Adrenal gland (tissue), 19 donors: Measurements from ENCODE around the gene RPE65. TPM values are rescaled to one million over a fixed set of nuclear protein-coding genes. Genes with fewer than 3 reads are reported as not detected.

ENCODE experiments used
- DNase-seq, 7 donors: peaks; one replicate each; pipeline ENCODE4 v3.0.0-alpha.2; 2019 to 2020
- H3K27ac ChIP-seq, 5 donors: fragments of 200-600 bp; sonication (generic) in 4 of 5; 1 replicate in 3 of 5; 2 replicates in 2 of 5; pipeline versions ENCODE4 v1.5.1 to v1.8.0; 2016 to 2020; ENCODE audit warnings: mild to moderate bottlenecking in 1 of 5
- H3K27me3 ChIP-seq: fragments of 200-600 bp; 2 replicates; pipeline ENCODE4 v1.8.0; 2021
- H3K36me3 ChIP-seq, 2 donors: fragments of 200-600 bp; replicated peaks in 1 of 2; 1 replicate in 1 of 2; 2 replicates in 1 of 2; pipeline versions ENCODE4 v1.5.1 to v1.8.0; 2018 to 2022
- H3K4me1 ChIP-seq, 2 donors: fragments of 200-600 bp; replicated peaks in 1 of 2; 1 replicate in 1 of 2; 2 replicates in 1 of 2; pipeline versions ENCODE4 v1.5.1 to v1.8.0; 2018 to 2021
- H3K4me3 ChIP-seq, 4 donors: fragments of 200-600 bp; sonication (generic) in 3 of 4; one replicate each; pipeline ENCODE4 v1.5.1; 2016 to 2018
- H3K9me3 ChIP-seq, 3 donors: fragments of 200-600 bp; sonication (generic) in 1 of 3; replicated peaks in 1 of 3; 1 replicate in 2 of 3; 2 replicates in 1 of 3; pipeline versions ENCODE4 v1.5.1 to v1.8.0; 2016 to 2021
- POLR2A ChIP-seq, 2 donors: fragments of 450-650 bp; IDR thresholded peaks; one replicate each; pipeline ENCODE4 v1.6.1; 2017; ENCODE audit warnings: antibody characterized with exemption in 2 of 2, mild to moderate bottlenecking in 2 of 2, moderate library complexity in 1 of 2
- WGBS, 4 donors: extraction: QIAGEN DNeasy Blood & Tissue Kit in 2 of 4; methylation state at CpG; one replicate each; pipeline versions ENCODE4 v1.1.5 to v1.1.7; 2013 to 2017; 5-methylcytosine and 5-hydroxymethylcytosine counted together
- intact Hi-C, 2 donors: fragments of 100-400 bp; cut with DNase I; formaldehyde crosslinking; loops; one replicate each; pipeline versions ENCODE4 v1.14.1 to v1.15.0; 2022 to 2023
- long read RNA-seq, 10 donors: library from polyadenylated mRNA in 3 of 10; unstranded in 2 of 10; stranded (forward) in 1 of 10; transcript quantifications; one replicate each; pipeline ENCODE4 v2.0.0 and lab custom pipeline, GENCODE V29; 2021 to 2026
- polyA plus RNA-seq, 3 donors: library from polyadenylated mRNA; stranded (reverse); fragments of 200-250 nt in 2 of 3; fragments of 350-450 nt in 1 of 3; fragmentation: Illumina TruSeq in 1 of 3; extraction: RNeasy Lipid Tissue Mini Kit (QIAGEN cat#74804) in 1 of 3; gene quantifications; one replicate each; pipeline ENCODE4 v1.2.3, GENCODE V29; 2013 to 2014
- total RNA-seq, 9 donors: library from RNA; depleted of rRNA in 4 of 9; stranded (reverse); fragments of >200 nt in 4 of 9; fragments of 120-200 nt in 1 of 9; fragmentation: NEBNext Ultra II Directional in 1 of 9; extraction: Animal tissue kit (Norgen Biotek cat#: 25700) in 1 of 9; gene quantifications; one replicate each; pipeline versions ENCODE4 v1.1.0 to v1.2.4, GENCODE V29; 2013 to 2023
- TF ChIP-seq, protein P1 (sequence below), 6 experiments: fragments of 450-650 bp in 4 of 6; fragments of 200-600 bp in 2 of 6; sonication (generic) in 1 of 6; IDR thresholded peaks; 1 replicate in 5 of 6; 2 replicates in 1 of 6; pipeline versions ENCODE4 v1.5.1 to v1.8.0; 2016 to 2021; ENCODE audit warnings: antibody characterized with exemption in 6 of 6, mild to moderate bottlenecking in 2 of 6, moderate library complexity in 1 of 6
- donor health status: healthy with polysubstance abuse.
- donor health status: Bipolar disorder and iron deficiency.
- donor health status: DM: yes; HTN: yes; CAD: no.
- donor health status: DM: no; HTN: no; CAD: no.
- donor health status: DM: no; HTN: no; CAD: no.
- donor health status: DM: yes; HTN: yes; CAD: no.

Gene RPE65
- under 1 TPM in 1 of 9 donors, not detected in 8; 0.06 TPM for total RNA-seq
- not detected for polyA plus RNA-seq
- long read RNA-seq, donor 1, result 0 reads
- long read RNA-seq, donor 2, result 0 reads
- long read RNA-seq, donor 3, result 0 reads
- long read RNA-seq, donor 4, result 0 reads
- long read RNA-seq, donor 5, result 0 reads
- long read RNA-seq, donor 6, result 0 reads
- long read RNA-seq, donor 7, result 0 reads
- long read RNA-seq, donor 8, result 0 reads
- long read RNA-seq, donor 9, result 0 reads
- long read RNA-seq, donor 10, result 0 reads

DNA sequence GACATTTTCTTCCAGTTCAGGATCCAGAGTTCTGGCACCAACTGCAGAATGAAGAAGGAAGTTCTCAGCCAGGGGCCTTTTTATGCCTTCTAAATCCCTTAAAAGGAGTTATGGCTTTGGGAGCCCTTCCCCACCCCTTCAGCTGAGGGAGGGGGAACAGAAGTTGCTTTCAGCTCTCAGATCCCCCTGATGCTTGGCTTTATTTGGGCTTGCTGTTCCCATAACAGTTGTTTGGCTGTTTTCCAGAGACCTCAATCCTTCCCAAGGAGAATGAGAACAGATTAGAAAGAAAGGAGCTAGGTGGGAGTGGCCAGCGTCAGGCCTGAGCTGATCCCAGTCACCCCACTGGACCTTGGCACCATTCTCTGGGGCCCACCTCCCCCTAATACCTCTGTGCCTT is at the start of gene RPE65:
Gene RPE65, minus strand, starts transcription at position 54 of the 400 bp plus-strand sequence. Its CDS starts 49 bp downstream, at position 5.
- WGBS, 4 donors, result 18 to 63% (median 50%) methylated on average over 1 of the region's 1 CpG
- intact Hi-C loops, result loop anchor here in 1 of 2 donors (10.0 kb wide), 1 partner anchor 335 kb away; no protein-coding TSS in a partner anchor
- Histone ChIP-seq H3K4me3 (no peak within 1 kb of the TSS), H3K36me3 (no peaks in the 10 kb centered on the region), H3K27ac (no peak within 1 kb of the TSS), H3K27me3 (no peaks in the 10 kb centered on the region), H3K4me1 (no peaks in the 10 kb centered on the region), H3K9me3 (no peaks in the 10 kb centered on the region)
- TF ChIP-seq, protein P1, sequence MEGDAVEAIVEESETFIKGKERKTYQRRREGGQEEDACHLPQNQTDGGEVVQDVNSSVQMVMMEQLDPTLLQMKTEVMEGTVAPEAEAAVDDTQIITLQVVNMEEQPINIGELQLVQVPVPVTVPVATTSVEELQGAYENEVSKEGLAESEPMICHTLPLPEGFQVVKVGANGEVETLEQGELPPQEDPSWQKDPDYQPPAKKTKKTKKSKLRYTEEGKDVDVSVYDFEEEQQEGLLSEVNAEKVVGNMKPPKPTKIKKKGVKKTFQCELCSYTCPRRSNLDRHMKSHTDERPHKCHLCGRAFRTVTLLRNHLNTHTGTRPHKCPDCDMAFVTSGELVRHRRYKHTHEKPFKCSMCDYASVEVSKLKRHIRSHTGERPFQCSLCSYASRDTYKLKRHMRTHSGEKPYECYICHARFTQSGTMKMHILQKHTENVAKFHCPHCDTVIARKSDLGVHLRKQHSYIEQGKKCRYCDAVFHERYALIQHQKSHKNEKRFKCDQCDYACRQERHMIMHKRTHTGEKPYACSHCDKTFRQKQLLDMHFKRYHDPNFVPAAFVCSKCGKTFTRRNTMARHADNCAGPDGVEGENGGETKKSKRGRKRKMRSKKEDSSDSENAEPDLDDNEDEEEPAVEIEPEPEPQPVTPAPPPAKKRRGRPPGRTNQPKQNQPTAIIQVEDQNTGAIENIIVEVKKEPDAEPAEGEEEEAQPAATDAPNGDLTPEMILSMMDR (IDR thresholded peaks at IDR 0.05), result no peak
- DNase-seq, result no peak

DNA sequence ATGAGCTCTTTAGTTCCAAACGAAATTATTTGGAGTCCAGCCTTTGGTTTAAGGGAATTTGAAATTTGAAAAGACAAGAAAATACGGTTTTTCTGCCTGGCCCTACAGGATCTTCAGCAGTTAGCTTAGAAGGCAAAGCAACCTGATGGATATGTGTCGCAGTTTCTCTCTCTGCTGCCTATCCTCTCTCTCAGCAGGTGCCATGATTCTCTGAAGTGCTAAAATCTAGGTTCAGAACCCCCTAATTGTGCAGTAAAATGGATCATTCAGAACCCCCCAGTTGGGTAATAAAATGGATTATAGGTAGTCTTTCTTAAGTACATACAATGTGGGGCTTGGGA is 47.6 kb upstream of the RPE65 start:
- Histone ChIP-seq H3K27ac (no peak overlapping the region), H3K27me3 (no peaks in the 10 kb centered on the region), H3K4me3 (peak overlapping the region in 2 of 4 donors; percentile 57 to 59), H3K9me3 (no peaks in the 10 kb centered on the region), H3K36me3 (no peaks in the 10 kb centered on the region), H3K4me1 (peaks cover 0 to 9% of the 10 kb centered on the region in 2 donors)
- intact Hi-C loops, result no loop called here
- DNase-seq, result no peak
- no peak for TF ChIP-seq POLR2A (IDR thresholded peaks at IDR 0.05)
- TF ChIP-seq, protein P1 (IDR thresholded peaks at IDR 0.05), result no peak
- WGBS, 4 donors, result 2 to 5% (median 3%) methylated on average over 3 of the region's 3 CpGs

DNA sequence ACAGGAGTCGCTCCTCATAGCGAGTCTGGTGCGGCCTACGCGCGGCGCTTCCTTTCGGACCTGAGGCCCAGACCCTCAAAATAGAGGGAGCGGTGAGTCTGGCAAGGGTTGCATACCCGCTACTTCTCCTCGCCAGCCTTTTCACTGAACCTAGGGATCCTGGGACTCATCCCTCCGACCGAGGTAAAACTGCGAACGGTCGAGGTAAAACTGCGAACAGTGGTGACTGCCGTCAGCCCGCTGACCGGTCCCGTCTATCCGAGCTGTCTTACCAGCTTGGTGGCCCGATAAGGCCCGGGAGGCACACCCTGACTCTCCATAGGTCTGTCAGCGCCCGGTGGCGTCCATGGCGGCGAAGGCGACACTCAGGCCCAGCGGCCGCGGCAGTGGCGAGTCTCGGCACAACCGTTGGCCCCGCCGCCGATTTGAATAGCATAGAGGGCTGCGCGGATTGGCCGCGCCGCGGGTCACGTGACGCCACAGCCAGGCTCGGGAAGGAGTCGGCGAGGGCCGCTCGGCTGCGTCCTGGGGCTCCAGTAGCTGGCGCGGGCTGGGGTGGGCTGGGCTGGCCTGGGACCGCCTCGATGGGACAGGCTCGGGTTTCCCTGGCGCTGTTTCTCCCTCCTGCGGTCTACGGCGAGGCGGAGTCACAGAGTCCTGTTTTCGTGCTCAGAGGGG is 47.1 kb upstream of the RPE65 start, which contains the start of gene DEPDC1:
Gene DEPDC1, minus strand, starts transcription at position 403 of the 678 bp plus-strand sequence. Its CDS starts 83 bp downstream, at position 320.
- intact Hi-C loops, result no loop called here
- no peaks in the 10 kb centered on the region for H3K27me3 ChIP-seq
- H3K4me1 ChIP-seq, result peaks cover 0 to 9% of the 10 kb centered on the region in 2 donors
- peak; percentile 95 to 98 (median 97) for DNase-seq
- H3K27ac ChIP-seq, result no peak within 1 kb of the TSS
- WGBS, 4 donors, result 0 to 2% (median 1%) methylated on average over 4 to 64 of the region's 64 CpGs
- no peaks in the 10 kb centered on the region for H3K9me3 ChIP-seq
- TF ChIP-seq, protein P1 (IDR thresholded peaks at IDR 0.05), result no peak
- no peak for TF ChIP-seq POLR2A (IDR thresholded peaks at IDR 0.05)
- H3K4me3 ChIP-seq, result peak within 1 kb of the TSS in 2 of 4 donors; percentile 57 to 59
- no peaks in the 10 kb centered on the region for H3K36me3 ChIP-seq

DNA sequence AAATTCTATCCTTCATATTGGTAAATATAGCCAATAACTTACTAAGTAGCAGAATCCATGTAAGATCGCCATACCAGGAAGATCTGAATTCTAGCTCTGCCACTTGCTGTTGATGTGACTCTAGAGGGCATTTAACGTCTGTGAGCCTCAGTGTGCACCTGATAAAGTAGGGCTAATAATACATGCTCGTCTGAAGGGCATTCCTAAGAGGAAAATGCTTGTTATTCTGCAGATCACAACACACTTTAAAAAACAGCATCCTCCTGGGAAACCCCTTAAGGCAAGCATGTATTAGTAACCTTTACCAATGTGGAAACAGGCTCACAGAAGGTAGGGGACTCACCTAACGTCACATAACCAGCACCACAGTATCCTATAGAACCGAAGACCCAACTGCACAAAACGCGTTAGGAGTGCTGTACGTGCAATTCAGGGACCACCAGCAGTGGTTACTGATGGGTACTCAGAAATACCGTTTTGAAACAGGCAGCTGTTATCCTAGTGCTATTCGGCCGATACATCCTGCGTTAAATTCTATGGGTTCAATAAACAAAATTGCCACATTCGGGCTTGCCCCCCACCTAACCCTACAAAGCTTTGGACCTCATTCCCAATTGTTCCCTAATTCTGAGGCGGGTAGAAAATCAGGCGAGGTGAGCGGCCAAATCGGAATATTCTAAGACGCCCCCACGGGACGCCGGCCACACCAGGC is 46.4 kb upstream of the RPE65 start:
- Histone ChIP-seq H3K27ac (no peak overlapping the region), H3K4me1 (peaks cover 0 to 9% of the 10 kb centered on the region in 2 donors), H3K36me3 (no peaks in the 10 kb centered on the region), H3K4me3 (peak overlapping the region in 2 of 4 donors; percentile 57 to 59), H3K27me3 (no peaks in the 10 kb centered on the region), H3K9me3 (no peaks in the 10 kb centered on the region)
- no peak for DNase-seq
- 10 to 27% (median 15%) methylated on average over 11 to 21 of the region's 21 CpGs for WGBS, 4 donors
- intact Hi-C loops, result no loop called here
- TF ChIP-seq POLR2A (IDR thresholded peaks at IDR 0.05), result no peak
- TF ChIP-seq, protein P1 (IDR thresholded peaks at IDR 0.05), result no peak
